M059J (cell line): ENCODE results near the gene TMEM86A. TPM values are rescaled to one million over a fixed set of nuclear protein-coding genes. Genes with fewer than 3 reads are reported as not detected.
A peak's percentile ranks its signal among the peaks of the same experiment; 100 is the strongest.
"Not testable (repeated sequence)": the region's sequence is repeated elsewhere in the genome, so short reads cannot be mapped to it uniquely, and the experiment has no call there.

Experiments used
- DNase-seq: peaks from one replicate; pipeline ENCODE4 v3.0.0-alpha.2; 2012; ENCODE audit warnings: low read depth
- total RNA-seq: library from RNA; depleted of rRNA; stranded (reverse); fragments of >200 nt; shearing (Covaris generic); gene quantifications from 2 replicates; pipeline ENCODE4 v1.2.3, GENCODE V29; 2014; rRNA removed

TMEM86A gene, protein sequence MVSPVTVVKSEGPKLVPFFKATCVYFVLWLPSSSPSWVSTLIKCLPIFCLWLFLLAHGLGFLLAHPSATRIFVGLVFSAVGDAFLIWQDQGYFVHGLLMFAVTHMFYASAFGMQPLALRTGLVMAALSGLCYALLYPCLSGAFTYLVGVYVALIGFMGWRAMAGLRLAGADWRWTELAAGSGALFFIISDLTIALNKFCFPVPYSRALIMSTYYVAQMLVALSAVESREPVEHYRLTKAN
- total RNA-seq, result 0.94 and 1.1 TPM in 2 replicates

DNA sequence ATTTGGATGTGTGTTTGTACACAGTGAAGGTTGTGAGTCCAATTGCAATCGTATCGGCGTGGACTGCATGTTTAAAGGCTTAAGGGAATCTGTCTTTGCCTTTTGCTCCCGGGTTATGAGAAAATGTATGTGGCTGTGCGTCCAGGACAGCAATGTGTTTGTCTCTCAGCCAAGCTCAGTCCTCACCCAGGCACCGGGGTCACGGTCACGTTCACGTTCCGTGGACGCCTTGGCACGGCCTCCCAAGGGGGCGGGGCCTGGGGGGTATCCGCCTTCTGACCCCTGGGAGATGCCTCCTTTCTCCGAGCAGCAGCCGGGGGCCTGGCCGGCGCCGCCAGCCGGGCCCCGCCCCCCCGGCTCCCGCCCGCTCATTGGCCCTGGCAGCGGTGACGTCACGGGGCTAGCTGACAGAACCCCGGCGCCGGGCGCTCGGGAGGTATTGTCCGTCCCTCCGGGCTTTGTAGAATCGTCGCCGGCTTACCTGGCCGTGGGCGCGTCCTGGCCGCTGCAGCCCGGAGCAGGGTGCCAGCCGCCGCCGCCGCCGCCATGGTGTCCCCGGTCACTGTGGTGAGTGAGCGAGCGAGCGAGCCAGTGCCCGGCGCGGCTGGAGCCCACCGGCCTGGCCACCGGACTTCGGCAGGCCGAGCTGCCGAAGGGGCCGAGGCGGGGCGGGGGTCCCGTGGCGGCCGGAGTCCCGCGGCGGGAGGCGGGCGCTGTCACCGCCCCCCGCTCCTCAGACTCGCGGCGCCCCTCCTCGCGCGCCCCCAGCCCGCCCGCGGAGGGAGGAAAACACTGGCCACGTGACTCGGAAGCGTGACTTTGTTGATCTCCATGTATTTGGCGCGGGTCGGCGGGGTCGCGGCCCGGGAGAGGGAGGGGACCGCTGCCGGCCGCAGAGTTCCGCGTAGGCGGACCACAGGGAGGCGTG is at the start of gene TMEM86A:
Gene TMEM86A, plus strand, starts transcription at position 439 of the 928 bp plus-strand sequence. Its CDS starts 108 bp downstream, at position 547.
- DNase-seq, result peak; percentile 81

DNA sequence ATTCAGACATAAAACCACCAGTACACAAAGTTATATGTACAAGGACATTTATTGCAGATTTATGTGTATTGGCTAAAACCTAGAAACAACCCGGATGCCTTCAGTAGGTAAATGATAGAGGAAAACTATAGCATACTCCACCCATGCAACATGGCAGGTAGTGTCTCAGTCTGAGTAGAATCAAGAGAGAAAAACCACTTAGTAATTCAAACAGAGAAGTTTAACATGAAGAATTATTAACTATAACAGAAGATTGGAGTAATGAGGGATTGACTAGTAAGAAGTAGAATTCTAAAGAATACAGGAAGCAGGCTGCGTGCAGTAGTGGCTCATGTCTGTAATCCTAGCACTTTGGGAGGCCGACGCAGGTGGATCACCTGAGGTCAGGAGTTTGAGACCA is 48.2 kb upstream of the TMEM86A start:
- no peak for DNase-seq

DNA sequence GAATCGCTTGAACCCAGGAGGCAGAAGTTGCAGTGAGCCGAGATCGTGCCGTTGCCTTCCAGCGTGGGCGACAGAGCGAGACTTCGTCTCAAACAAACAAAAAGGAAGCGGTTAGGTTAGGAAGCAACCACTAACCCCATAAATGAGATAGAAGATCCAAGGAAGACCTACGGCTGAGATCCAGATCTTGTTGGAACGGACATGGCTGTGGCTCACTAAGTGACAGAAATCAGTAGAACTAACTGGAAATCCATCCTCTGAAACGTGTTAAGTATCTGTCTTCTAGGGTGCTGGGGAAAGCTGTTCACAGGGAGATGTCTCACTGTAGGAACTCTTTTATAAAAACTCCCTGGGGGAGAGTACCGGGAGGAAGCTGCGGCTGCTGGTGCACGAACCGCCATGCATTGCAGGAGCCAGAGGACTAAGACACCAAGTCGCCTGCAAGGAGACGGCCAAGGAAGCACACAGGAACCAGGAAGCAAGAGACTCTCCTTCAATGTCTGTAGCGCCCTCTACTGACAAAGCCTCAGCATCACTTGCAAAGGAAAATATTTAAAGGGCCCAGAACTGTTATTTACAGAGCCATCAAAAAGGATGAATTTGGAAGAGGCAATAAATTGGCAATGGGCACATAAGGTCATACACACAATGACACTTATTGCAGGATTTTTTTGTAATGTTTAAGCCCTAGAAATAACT is 47.6 kb upstream of the TMEM86A start:
- DNase-seq, result peak; percentile 55

DNA sequence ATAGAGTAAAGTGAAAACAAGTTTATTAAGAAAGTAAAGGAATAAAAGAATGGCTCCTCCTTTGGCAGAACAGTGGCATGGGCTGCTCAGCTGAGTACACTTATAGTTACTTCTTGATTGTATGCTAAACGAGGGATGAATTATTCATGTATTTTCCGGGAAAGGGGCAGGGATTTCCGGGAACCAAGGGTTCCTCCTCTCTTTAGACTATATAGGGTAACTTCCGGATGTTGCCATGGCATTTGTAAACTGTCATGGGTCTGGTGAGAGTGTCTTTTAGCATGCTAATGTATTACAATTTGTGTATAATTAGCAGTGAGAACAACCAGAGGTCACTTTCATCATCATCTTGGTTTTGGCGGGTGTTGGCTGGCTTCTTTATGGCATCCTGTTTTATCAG is 40.9 kb upstream of the TMEM86A start:
- no peak for DNase-seq

DNA sequence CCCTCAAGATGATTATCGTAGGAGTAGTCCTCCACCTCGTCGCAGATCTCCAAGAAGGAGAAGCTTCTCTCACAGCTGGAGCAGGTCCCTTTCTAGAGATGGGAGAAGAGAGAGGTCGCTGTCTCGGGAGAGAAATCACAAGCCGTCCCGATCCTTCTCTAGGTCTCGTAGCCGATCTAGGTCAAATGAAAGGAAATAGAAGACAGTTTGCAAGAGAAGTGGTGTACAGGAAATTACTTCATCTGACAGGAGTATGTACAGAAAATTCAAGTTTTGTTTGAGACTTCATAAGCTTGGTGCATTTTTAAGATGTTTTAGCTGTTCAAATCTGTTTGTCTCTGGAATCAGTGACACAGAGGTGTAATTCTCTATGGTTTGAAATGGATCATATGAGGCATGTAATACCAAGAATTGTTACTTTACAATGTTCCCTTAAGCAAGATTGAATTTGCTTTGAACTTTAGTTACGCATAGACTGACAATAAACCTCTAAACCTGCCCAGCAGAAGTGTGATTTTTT is 33.2 kb upstream of the TMEM86A start:
- not testable (repeated sequence) for DNase-seq

DNA sequence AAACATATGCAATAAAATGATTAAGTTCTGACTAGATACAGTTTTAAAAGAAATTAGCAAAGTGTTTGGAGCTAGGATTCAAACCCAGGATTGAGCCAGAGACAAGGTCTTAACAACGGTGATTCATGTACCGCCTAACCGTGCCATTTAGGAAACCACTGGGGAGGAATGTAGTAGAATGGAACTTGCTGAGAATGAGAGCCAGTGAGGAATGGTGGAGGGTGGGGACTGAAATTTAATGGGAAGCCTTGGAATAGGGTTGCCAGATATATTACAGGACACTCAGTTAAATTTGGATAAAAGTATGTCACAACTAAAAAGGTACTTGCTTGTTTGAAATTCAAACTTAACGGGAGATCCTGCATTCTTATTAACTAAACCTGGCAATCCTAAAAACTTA is 30.4 kb upstream of the TMEM86A start:
- peak; percentile 63 for DNase-seq

DNA sequence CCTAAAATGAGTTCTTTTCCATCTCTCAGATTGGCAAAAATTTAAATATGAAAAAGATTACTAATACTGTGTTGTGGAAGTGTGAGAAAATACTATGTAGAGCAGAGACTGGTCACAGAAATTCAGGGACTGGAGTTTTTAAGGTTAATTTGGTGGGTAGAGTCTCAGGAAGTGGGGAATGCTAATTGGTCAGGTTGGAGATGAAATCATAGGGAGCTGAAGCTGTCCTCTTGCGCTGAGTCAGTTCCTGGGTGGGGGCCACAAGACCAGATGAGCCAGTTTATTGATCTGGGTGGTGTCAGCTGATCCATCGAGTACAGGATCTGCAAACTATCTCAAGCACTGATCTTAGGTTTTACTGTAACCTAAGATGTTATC is 29.4 kb upstream of the TMEM86A start:
- DNase-seq, result peak; percentile 43

DNA sequence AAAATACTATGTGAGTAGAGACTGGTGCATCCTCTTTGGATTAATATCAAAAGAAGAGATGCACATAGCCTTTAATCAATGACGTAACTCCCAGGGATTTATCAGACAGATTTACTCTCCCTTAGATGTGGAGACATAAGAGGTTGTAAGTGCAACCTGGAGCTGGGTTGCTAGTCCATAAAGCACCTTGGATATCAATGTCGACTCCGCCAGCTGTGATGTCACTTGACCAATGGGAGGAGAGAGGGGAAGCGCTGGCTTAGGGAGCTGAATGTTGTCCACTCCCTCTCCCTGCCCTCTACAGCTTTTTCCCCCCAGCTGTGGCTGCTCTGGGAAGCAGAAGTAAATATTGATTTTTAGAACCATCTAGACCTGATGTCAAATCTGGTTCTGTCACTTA is 28.9 kb upstream of the TMEM86A start:
- no peak for DNase-seq

DNA sequence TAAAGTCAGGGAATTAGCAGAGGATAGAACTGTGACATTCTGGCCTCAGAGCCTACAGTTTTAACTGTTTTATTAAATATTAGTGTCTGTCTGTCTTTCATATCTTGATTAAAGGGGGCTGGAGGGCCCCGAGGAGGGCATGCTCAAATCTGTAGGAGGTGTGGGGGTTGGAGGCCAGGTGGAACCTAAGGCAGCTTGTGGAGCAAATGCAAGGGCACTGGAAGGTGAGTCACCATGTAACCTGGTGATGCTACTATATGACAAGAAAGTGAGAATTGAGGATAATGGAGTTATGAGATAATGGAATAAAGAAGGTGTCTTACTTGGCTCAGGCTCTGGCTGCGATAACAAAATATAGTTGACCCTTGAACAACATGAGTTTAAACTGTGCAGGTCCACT is 27.3 kb upstream of the TMEM86A start:
- no peak for DNase-seq

DNA sequence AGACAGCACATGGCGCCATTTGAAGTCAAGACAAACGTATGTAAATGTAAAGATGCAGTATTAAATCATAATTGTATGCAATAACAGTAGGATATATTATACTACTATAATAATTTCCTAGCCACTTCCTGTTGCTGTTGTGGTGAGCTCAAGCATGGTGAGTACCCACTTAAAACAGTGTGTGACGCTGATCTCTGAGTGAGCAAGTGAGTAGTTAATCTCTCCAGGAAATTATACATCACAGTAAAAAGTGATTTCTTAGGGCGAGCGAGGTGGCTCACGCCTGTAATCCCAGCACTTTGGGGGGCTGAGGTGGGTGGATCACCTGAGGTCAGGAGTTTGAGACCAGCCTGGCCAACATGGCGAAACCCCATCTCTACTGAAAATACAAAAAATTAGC is 26.4 kb upstream of the TMEM86A start:
- peak; percentile 56 for DNase-seq

DNA sequence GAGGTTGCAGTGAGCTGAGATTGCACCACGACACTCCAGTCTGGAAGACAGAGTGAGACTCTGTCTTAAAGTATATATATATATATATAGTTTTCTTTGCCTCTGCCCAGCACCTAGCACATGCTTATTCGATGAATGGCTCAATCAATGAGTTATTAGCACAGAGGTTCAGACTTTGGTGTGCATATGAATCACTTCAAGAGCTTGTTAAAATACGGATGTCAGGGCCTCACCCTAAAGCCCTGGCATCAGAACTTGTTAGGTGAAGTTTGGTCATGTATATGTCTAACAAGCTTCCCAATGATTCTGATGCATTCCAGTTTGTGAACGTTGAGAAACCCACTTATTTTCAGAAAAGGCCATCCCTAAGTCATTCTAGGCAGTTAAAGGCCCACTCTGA is 21.8 kb upstream of the TMEM86A start:
- no peak for DNase-seq

DNA sequence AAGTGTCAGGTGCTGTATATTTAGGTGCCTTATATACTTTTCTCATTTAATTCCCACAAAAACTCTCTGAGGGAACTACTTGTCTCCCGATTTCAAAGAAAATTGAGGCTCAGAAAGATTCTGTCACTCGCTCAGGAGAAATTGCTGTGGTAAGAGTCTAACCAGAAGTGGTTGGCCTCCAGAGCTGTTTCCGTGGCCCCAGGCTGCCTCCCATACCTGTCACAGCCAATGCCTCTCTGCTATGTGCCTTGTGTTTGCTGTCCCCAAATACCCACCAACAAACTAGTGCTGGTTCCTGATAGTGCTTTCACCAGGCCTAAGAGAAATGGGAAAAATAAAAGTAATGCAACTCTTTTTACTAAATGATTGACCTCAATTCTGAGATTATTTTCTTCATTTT is 21.0 kb upstream of the TMEM86A start:
- peak; percentile 48 for DNase-seq

DNA sequence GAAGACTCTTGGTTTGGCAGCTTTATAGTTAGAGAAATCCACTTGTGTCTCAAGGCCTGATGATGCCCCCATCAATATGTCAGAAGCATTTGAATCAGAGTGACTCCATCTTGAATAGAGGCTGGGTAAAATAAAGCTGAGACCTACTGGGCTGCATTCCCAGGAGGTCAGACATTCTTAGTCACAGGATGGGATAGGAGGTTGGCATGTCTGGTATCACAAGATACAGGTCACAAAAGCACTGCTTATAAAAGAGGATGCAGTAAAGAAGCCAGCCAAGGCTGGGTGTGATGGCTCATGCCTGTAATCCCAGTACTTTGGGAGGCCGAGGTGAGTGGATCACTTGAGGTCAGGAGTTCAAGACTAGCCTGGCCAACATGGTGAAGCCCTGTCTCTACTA is 16.6 kb upstream of the TMEM86A start:
- peak; percentile 71 for DNase-seq

DNA sequence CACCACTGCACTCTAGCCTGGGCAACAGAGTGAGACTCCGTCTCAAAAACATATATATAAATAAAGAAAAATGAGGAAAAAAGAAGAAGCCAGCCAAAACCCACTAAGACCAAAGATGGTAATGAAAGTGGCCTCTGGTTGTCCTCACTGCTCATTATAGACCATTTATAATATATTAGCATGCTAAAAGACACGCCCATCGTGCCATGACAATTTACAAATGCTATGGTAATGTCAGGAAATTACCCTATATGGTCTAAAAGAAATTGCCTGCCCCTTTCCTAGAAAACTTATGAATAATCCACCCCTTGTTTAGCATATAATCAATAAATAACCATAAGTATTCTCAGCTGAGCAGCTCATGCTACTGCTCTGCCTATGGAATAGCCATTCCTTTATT is 16.1 kb upstream of the TMEM86A start:
- no peak for DNase-seq

DNA sequence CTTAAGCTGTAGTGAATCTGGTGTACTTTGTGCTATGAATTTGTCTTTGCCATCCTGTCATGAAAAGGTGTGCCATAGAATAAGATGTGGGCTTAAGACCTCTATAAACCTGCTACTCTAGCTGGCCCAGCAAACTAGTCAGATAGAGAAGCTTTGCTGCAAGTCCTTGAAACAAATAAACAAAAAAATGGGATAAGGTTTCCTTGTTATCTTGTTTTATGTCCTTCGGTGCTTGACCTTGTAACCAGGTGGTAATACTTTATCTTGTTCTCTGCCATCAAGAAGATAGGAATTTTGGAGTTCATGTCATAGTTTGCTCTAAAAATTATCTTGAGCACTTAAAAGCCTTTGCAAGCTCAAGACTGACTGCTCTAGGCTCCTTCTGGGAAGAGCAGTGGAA is 14.3 kb upstream of the TMEM86A start:
- no peak for DNase-seq

DNA sequence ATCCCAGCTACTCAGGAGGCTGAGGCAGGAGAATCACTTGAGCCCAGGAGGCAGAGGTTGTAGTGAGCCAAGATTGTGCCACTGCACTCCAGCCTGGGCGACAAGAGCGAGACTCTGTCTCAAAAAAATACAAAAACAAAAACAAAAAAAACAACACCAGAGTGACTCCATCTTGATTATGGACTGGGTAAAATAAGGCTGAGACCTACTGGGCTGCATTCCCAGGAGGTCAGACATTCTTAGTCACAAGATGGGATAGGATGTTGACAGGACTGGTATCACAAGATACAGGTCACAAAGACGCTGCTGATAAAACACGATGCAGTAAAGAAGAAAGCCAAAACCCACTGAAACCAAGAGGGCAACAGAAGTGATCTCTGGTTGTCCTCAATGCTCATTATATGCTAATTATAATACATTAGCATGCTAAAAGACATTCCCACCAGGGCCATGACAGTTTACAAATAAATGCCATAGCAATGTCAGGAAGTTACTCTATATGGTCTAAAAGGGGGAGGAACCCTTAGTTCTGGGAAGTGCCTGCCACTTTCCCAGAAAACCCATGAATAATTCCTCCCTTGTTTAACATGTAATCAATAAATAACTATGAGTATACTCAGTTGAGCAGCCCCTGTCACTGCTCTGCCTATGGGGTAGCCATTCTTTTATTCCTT is 7.0 kb upstream of the TMEM86A start:
- DNase-seq, result not testable (repeated sequence)

DNA sequence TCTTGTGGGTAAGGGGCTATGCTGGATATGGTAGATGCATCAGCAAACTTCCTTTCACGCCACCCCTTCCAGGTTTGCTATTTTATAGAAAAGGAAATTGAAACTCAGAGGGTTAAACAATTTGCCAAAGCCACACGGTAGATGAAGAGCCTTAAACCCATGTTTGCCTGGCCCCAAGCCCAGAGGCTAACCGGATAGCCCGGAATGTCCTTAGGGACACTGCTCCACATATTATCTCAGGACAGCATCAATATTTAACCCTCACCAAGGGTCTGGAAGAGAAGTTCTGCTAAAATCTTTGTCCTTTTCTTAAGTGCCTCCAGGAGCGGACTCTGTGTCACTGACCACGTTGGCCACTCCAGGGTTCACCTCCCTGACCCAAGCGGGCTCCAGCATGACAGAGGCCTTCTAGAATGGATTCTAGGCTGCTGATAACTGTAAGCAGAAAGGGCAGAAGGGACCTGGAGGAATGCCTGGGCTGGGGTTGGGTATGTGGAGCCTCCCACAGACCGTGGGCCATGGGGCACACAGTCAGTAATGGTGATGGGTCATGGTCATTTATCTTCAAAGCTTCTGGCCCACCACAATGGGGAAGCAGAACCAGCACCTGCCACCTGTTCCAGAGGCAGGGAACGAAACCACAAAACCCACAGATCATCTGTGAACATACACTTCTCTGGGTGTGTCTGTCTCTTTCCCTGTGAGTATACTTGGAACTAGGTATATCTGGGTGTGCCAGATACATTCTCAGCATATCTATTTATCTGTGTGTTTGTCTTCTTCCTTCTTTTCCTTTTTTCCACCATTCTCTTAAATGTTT is 5.4 kb upstream of the TMEM86A start:
- DNase-seq, result peak; percentile 31

DNA sequence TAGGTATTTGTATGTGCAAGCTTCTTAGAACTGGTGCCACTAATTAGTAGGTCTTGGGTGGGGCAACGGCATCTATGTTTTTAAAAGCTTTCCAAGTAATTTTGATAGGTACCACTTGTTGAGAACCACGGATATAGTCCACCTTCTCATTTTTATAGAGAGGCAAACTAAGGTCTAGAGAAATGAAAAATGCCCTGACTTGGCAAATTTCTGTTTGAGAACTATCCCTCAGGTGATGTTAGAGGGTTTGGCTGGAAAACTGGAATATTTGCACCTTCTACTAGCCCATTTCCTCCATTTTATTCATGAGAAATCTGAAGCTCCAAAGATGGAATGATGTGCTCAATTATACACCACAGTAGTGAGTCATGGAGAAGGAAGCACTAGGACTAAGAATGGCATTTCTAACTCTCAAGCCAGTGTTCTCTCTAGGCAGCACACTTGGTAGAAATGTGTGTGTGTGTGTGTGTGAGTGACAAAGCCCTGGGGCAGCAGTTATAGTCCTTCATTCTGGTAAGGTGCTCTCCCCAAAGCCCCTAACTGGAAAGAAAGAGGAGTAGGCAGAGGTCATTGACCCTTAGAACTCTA is 1.8 kb upstream of the TMEM86A start:
- peak; percentile 66 for DNase-seq

DNA sequence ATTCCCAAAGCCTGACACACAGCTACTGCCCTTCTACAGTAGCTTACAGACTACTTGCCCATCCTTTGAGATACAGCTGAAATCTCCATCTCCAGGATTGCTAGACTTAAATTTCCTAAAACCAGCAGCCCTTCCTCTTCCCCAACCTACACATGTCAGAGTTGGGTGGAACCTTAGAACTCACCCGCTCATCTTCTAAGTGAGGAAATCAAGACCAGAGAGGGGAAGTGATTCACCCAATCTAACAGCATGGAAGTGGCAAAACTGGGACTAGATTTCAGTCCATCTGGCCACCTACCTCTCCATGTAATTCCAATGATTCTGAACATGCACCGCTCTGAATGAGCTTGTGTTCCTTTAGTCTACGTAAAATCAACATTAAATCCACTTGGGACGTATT is 1.0 kb upstream of the TMEM86A start:
- no peak for DNase-seq

DNA sequence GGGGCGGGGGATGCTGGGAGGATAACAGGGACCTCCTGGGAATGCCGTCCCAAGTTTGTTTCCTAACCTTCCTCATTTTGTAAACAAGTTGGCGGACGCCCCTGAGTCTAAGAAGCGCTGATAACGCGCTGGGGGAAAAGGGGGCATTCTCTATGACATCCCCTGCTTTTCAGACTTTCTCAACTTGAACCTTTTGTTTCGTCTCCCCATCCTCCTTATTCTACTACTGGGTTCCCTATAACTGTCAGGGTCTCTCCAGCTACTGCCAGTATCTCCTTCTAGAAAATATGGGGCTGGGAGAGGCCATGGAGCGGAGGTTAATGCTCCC is 654 bp downstream of the TMEM86A start:
- DNase-seq, result no peak

DNA sequence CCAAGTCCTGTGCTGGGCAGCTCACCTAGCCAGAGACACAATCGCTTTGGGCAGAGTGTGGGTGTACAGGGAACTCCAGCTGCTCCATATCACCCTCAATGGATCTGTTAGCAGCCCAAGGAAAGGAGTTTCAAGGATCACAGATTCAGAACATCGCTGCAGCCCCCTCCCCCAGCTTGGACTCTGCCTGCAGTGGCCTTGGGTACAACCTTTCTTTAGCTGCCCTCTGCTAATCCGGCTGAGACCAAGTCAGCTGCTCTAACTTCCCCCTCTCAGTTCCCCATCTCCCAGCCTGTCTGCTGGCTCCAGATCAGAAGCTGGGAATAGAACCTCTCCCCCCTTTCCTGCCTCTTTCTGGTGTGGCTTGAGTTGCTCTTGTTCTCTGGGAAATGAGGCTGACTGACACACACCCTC is 1.3 kb downstream of the TMEM86A start:
- no peak for DNase-seq
